CD4-positive, alpha-beta T cell treated with Interferon gamma for 1 hour (primary cell): Measurements from ENCODE around the gene IL18R1.
A peak's percentile ranks its signal among the peaks of the same experiment; 100 is the strongest.

Experiments
- DNase-seq: peaks from one replicate; pipeline ENCODE4 v3.0.0-alpha.2; 2020

The IL18R1 gene, protein sequence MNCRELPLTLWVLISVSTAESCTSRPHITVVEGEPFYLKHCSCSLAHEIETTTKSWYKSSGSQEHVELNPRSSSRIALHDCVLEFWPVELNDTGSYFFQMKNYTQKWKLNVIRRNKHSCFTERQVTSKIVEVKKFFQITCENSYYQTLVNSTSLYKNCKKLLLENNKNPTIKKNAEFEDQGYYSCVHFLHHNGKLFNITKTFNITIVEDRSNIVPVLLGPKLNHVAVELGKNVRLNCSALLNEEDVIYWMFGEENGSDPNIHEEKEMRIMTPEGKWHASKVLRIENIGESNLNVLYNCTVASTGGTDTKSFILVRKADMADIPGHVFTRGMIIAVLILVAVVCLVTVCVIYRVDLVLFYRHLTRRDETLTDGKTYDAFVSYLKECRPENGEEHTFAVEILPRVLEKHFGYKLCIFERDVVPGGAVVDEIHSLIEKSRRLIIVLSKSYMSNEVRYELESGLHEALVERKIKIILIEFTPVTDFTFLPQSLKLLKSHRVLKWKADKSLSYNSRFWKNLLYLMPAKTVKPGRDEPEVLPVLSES

DNA sequence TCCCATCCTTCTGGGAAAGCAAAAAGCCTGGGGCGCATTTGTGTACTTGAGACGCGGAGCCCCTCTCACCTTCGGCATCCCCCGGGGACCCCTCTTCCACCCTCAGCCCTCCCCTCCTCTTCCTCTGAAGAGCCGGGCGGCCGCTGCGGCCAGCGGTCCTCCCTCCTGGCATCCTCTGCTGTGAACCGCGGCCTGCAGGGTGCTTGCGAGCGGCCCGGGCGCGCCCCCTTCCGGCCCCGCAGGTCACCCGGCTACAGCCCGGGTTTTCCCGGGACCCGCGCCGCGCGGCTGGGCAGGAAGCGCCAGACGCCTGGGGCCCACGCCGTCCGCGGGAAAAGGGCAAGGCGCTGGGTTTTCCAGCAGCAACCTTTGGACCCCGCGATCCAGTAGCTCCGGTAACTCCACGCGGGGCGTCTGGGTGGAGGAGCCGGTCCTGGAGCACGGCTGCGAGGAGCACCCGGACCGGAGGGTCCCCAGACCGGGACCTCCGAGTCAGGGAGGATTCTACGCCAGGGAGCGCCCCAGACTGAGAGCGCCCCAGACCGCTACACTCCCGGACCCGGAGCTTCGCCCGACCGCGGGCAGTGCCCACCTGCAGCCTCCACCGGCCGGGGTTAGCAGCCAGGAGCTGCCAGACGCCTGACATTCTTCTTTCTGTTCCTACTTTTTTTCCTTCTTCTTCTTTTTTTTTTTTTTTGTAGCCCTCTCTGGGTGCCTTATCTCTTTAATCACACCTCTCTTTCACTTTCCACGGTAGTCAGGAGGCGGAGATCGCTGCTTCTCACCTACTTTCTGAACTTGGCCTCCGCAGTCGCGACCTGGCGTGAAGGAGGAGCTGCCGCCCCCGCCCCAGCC is at the start of gene IL18R1:
IL18R1 (plus strand) TSS at position 271 of the 855 bp plus-strand sequence. CDS start 6,865 bp downstream, outside the sequence.
- DNase-seq: peak; percentile 64

DNA sequence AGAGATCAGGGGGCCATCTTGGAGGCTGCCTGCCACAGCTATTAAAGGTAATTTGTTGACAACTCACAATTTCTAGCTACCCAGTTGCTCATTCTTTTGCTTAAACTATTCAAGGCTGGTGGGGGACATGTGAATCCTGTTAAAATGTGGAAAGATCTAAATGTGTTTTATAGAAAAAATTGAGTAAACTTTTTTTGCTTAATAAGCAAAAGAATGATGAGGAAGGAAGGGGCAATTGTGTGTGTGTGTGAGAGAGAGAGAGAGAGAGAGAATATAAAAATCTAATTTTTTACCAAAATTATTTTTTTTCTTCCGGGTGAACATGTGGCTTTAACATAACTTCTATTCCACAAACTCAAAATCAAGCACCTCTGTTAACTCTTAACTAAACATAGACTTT is 49.5 kb upstream of the IL18R1 start:
- DNase-seq: no peak

DNA sequence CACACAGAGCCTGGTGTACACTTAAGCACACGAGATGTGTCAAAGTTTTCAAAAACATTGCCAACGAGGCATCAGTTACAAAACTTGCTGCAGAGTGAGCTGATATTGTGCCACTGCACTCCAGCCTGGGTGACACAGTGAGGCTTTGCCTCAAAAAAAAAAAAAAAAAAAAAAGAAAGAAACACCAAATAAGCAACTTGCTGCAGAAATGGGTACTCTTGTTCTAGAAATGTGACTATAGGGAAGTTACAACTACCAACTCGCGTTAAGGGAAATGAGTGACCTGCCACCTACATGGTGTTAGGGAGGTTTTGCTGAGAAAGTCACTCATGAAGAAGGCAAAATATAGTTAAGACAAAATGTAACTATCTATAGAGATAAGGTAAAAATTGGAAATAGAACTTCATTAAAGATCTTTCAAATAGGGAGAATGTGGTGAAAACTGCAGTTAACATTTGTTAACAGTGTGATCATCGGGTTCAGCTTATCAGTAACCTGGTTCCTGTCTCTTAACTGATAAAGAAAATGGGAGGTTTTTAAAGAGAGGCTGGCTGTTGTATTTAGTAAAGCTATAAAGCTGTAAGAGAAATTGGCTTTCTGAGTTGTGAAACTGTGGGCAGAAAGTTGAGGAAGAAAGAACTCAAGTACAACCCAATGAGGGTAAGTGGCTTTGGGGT is 44.5 kb upstream of the IL18R1 start, which contains the start of gene IL1RL1:
IL1RL1 (plus strand) TSS at position 600 of the 677 bp plus-strand sequence. CDS start 26,702 bp downstream, outside the sequence.
- DNase-seq: no peak

DNA sequence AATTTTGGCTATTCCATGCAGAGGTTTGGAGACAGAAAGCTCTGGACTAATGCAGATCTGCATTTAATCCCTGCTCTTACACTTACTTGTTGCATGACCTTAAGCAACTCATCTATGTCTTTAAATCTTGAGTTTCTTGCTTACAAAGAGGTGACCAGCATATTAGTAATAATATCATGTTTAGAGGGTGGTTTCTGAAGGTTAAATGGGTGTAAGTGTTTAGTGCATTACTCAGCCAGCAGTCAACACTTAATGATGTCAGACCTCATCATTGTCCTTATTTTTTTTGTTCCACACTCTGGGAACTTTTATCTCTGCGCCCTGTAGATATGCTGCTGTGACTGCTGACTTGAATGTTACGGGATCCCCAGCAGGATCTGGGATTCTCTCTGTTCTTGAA is 42.6 kb upstream of the IL18R1 start:
- DNase-seq: no peak

DNA sequence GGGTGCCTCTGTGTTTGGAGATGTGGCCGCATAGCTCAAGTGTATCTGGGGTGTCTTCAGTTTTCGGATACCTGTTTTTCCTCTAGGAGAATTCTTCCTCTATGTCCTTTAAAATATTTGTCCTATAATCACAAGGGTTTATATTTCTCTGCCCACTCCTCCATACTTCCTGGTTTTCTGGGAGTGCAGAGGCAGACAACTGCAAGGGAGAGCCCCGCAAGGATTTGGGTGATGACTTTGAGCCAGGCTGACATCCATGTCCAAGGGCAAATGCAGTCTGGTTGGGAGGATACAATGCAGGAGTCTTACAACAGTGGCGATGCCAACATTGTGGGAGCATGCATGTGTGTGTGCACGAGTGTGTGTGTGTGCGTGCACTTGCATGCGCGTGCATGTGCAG is 42.1 kb upstream of the IL18R1 start:
- no peak for DNase-seq

DNA sequence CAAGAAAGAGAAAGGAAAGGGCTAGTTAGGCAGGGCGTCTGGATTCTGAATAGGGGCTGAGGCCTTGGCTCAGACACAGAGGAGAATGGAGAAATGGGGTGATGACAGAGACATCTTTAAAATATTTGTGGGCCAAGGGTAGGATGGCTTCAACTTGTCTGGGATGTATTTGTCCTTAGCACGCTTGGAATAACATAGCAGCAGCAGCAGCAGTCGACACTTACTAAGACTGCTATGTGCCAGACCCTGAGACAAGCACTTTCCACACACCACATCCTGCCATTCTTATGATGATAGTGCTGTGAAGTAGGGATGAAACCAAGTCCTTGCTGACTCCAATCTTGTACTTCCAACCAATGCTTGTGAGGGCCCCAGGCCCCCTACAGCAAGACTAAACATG is 41.6 kb upstream of the IL18R1 start:
- no peak for DNase-seq

DNA sequence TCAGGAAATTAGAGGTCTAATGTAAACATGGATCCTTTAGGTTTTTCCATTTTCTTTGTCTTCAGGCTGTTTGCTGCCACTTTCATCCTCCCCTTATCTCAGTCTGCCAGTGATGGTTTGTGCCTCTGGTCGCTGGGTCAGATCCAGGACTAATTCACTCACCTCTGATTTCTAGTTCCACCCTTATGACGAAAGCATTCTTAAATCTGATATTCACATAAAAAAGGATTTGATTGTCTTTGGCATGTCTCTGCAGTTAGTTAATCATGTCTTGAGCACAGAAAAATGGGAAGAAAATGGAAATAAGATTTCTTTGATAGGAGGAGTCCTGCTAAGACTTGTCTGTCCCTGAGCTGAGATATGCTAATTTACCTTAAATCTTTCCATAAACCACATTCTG is 39.7 kb upstream of the IL18R1 start:
- no peak for DNase-seq

DNA sequence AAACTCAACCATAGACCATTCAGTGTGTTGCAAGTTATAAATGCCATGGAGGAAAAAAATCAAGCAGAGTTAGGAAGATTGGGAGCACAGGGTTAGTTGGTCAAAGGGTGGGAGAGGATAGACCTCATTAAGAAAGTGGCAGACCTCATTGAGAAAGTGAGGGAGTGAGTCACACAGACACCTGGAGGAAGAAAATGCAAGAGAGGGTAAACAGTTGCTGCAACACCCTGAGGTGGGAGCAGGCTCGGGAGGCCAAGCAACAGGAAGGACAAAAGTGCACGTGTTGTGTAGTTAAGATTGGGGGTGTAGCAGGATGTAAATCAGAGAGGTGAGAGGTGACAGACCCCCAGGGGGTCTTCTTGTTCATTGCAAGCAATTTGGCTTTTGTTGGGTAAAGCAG is 37.9 kb upstream of the IL18R1 start:
- DNase-seq: no peak

DNA sequence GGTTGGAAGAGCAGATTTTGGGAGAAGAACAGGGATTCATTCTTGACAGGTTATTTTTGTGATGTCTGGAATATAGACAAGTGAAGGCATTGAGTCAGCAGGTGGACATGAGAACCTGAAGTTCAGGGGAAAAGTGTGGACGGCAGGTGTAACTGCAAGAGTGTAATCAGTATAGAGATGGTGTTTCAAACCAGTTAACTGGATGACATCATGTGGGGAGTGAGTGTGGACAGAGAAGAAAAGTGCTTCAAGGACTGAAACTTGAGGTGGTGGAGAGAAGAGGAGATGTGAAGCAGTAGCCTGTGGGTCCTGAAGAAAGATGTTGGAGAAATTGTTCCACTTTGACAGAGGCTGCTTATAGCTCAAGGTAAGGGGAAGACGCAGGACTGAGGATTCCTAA is 37.2 kb upstream of the IL18R1 start:
- DNase-seq: no peak

DNA sequence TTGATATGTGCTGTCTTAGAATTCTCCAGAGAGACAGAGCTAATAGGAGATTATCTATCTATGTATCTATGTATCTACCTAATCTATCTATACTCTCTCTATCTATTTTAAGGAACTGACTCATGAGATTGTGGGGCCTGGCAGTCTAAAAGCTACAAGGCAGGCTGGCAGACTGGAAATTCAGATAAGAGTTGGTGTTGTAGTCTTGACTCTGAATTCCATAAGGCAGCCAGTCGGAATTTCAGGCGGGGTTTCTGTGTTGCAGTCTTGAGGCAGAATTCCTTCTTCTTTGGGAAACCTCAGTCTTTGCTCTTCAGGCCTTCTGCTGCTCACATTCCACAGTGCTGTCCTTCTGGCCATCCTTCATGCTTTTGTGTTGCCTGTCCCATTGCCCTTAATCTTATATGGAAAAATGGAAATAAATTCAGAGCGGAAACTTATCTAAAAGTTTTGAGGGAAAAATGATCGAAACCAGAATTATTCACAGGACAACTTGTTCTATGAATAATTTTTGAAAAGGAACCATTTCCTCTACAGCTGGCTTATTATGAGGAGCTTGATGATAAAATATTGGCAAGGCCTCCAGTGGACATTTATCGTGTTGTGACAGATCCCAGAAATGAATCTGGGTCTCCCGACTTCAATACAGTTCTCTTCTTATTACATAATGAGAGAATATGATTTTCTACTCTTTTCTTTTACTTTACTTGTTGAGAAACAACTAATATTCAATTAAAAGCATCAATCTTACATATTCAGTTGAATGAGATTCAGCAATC is 33.5 kb upstream of the IL18R1 start:
- DNase-seq: no peak

DNA sequence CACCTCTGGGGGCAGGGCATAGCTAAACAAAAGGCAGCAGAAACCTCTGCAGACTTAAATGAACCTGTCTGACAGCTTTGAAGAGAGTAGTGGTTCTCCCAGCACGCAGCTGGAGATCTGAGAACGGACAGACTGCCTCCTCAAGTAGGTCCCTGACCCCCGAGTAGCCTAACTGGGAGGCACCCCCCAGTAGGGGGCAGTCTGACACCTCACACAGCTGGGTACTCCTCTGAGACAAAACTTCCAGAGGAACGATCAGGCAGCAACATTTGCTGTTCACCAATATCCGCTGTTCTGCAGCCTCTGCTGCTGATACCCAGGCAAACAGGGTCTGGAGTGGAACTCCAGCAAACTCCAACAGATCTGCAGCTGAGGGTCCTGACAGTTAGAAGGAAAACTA is 30.7 kb upstream of the IL18R1 start:
- DNase-seq: peak; percentile 5

DNA sequence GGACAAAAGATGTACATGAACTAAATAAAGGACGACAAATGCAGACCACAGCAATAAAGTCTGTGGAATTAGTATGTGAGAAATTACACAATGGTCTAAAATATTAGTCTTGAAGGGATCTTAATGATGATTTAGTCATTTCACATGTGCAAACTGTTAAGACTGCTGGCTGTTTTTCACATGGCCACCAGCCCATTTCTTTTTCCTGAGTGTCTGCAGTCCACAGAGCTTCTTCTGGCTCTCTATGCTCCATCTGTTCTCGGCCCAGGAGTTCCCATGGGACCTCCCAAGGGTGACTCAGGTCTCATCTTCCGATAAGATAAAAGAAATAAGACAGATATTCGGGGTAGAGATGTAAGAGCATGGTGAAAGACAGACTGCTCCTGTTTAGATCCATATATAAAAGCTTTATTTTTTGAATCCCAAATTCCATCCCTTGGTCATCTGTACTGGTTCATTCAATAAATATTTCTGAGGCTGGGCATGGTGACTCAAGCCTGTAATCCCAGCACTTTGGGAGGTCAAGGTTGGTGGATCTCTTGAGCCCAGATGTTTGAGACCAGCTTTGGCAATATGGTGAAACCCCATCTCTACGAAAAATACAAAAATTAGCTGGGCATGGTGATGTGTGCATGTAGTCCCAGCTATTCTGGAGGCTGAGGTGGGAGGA is 24.1 kb upstream of the IL18R1 start:
- DNase-seq: no peak

DNA sequence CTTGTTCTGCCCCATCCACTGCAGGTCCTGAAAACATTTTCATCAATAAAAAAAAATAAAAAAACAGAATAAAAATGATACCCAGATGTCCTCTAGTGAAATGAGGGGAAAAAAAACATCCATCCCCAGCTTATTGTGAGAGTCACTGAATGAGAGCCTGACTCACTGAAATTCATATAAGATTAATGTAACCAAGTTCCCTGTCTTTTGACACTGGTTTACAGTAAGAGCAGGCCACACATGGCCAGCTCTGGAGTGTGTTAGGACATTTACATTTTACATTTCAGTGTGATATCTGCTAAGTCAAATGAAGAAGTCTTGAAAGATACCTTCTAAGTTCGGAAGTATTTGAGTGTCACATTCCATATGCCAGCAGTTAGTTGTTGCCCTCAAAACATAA is 21.1 kb upstream of the IL18R1 start:
- DNase-seq: no peak

DNA sequence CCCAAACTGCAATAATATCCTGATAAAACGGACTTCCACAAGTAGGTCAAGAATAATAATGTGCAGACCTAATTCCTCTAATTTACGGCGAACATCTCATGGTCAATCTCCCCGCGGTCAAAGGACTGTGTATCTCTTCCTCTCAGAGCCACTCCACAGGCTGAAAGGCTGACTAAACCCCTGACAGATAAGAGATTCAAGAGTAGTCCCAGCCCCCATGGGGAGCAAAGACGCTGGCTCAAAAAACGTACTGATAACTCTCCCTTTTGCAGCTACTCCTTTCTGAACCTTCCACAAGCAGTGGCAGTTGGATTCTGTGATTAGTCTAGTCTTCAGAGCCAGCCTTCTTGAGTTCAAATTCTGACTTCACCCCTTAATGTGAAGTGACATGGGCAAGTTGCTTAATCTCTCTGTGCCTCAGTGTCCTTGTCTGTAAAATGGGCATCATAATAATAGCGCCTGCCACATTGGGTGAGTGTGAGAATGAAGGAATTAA is 19.7 kb upstream of the IL18R1 start:
- DNase-seq: no peak

DNA sequence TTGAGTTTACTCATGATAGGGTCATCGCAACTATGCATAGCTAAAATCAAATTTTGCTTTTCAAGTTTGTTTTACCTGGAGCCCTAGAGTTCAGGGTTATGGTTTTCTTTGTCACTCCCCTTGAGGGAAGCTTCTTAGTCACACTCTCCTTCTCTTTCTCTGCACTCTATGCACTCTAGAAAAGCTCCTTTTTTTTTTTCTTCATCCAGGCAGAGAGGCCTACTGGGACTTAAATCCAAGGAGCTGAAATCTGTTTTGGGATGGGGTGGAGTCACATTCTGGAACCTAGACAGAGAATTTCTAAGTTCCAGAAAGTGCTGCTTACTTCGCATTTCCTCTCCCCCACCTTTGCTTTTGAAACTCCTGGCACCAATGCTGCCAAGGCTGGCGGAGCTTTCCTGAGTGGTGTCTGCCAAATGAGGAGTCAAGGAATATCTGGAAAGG is 19.1 kb upstream of the IL18R1 start:
- no peak for DNase-seq

DNA sequence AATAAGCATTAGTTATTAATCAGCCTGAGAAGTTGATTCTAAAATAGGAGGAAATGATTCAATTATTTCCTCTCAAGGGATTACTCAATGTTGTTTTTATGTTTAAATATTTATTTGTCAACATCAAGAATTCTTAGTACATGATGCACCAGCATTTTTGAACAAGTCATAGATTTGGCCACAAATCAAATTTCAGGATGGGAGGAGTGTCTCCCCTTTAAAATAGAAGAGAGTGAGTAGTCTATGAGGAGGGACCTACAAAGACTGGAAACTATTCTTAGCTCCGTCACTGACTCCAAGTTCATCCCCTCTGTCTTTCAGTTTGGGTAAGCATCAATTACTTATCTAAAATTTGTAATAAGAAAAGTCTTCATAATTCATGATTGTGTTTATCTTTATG is 18.6 kb upstream of the IL18R1 start:
- no peak for DNase-seq

DNA sequence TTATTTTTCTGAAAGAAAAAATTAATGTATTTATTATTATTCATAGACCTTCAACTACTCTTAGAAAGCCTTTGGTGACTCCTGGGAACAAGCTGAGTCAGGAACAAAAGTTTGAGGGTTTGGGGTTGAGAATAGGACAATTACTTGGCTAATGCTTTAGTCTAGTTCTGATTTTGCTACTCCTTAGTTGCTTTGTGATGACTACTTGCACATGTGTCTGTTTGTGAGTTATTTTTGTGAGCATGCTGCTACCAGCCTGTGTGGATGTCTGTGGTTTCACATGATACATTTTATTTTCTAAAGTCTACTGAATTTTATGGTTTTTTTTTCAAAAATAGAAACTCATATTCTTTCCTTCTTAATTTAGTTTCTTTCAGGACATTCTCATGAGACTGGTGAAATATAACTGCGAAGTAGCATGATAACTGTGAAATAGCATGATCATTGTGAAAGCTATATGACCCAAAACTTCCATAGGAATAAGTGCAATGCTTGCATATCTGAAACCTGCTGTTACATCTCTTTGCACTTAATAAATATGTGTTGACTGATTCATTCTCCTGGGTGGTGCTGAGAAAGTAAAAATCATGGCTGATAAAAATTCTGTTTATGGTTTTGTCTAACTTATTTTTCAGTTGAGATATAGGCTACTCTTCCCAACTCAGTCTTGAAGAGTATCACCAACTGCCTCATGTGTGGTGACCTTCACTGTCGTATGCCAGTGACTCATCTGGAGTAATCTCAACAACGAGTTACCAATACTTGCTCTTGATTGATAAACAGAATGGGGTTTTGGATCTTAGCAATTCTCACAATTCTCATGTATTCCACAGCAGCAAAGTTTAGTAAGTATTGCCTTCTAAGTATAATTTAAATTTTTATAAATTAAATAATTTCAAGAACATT is 17.9 kb upstream of the IL18R1 start:
- DNase-seq: no peak

DNA sequence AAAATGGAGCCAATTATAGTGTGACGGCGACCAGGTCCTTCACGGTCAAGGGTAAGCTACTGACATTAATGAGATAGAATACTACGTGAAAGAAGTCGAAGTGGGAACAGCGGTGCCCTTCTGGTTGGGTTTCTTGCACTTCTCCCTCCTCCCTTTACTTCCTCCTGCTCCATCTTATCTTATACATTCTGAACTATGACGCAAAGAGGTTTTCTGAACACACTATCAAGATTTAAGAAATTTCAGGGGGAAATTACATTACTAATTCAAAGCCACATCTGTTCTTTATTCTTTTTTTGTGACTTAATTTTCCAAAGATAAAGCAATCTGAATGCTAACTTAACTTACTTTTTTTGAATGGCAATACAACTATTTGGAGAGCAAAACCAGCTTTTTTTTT is 14.8 kb upstream of the IL18R1 start:
- no peak for DNase-seq

DNA sequence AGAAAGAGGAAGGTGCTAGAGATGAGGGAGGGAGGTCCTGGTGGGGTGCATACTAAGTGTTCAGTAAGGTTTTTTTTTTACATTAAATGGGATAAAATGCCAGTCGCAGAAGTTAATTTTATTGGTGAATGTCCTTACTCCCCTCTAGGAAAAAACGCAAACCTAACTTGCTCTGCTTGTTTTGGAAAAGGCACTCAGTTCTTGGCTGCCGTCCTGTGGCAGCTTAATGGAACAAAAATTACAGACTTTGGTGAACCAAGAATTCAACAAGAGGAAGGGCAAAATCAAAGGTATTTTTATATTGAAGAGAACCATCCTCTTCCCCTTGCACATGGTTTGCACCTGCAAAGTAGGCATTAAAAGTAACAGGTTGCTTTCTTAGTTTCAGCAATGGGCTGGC is 12.7 kb upstream of the IL18R1 start:
- DNase-seq: no peak

DNA sequence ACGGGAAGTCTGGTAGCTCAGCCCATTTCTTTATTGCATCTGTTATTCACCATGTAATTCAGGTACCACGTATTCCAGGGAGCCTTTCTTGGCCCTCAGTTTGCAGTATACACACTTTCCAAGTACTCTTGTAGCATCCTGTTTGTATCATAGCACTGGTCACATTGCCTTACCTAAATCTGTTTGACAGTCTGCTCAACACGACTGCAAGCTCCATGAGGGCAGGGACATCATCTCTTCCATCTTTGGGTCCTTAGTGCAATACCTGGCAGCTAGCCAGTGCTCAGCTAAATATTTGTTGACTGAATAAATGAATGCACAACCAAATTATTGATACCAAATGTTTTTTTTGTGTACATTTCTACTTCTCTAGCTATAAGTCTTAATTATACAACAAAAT is 11.2 kb upstream of the IL18R1 start:
- DNase-seq: no peak
